ENCODE results near the gene CHST9.

Gene CHST9

GRCh38 chr18:27143580-27144287, 41.4 kb downstream of the CHST9 start:
- DNase-seq (ENCODE audit: low read depth), result no peak
- TF ChIP-seq CTCF (IDR thresholded peaks at IDR 0.05; ENCODE audit: control insufficient read depth, insufficient read depth, low read depth, low read length, missing control alignments), result no peak

DNA sequence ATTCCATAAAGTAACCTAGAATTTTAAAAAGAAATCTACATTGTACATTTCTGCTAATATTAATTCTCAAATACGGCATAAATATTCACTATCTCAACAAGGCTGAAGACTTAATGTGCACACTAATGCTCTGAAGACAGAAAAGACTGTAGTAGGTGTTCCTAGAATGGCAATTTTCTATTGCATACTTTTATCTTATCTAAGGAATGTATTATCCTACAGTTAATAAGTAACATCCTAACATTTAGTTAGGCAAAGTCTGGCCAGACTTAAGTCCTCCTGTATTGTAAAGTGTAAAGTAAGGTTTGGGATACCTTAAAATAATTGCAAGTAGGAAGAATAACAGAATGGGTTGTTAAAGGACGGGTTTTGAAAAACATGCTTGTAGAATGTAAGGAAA, 42.2 kb downstream of the CHST9 start:
- no peak for DNase-seq (ENCODE audit: low read depth)

More at GRCh38 chr18:27143580-27144287, 41.4 kb downstream of the CHST9 start:
- no peak overlapping the region for H3K4me3 ChIP-seq (ENCODE audit: control insufficient read depth, low read depth, low read length)

DNA sequence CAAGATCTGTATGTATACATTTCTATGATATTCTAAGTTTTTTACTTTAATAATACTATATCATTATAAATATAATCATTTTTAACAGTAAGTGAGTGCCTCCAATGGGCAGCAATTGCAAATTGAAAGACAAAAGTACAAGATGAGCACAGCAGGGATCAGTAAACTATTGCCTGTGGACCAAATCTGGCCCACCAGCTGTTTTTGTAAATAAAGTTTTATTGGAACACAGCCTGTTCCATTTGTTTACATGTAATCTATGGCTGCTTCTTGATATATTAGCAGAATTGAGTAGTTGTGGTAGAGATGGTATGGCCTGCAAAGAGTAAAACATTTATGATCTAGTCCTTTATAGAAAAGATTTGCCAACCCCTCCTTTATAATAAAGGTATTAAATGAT, 43.2 kb downstream of the CHST9 start:
- no peak overlapping the region for H3K4me3 ChIP-seq (ENCODE audit: control insufficient read depth, low read depth, low read length)
- TF ChIP-seq CTCF (IDR thresholded peaks at IDR 0.05; ENCODE audit: control insufficient read depth, insufficient read depth, low read depth, low read length, missing control alignments), result no peak
- no peak for DNase-seq (ENCODE audit: low read depth)

More for the DNA sequence above, 42.2 kb downstream of the CHST9 start:
- TF ChIP-seq CTCF (IDR thresholded peaks at IDR 0.05; ENCODE audit: control insufficient read depth, insufficient read depth, low read depth, low read length, missing control alignments), result no peak
- no peak overlapping the region for H3K4me3 ChIP-seq (ENCODE audit: control insufficient read depth, low read depth, low read length)

DNA sequence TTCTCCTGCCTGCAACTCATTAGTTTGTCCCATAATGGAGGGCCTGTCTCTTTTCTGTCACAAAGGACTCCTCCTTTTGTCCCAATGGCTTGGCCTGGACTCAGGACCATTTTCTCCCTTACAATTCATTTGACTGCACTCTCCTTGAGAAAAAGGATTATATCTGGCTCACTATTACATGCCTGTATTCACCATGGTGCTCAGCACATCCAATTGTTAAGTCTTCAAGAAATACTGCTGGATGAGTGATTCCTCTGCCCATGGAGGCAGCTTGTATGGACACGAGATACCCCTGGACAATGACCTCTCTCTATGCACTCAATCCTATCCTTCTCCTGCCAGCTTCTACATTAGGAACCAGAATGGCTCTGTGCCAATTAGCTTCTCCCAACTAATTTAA, 47.0 kb downstream of the CHST9 start:
- no peak overlapping the region for H3K4me3 ChIP-seq (ENCODE audit: control insufficient read depth, low read depth, low read length)
- DNase-seq (ENCODE audit: low read depth), result no peak
- TF ChIP-seq CTCF (IDR thresholded peaks at IDR 0.05; ENCODE audit: control insufficient read depth, insufficient read depth, low read depth, low read length, missing control alignments), result no peak

GRCh38 chr18:27136208-27136535, 48.9 kb downstream of the CHST9 start:
- H3K4me3 ChIP-seq (ENCODE audit: control insufficient read depth, low read depth, low read length), result no peak overlapping the region
- no peak for TF ChIP-seq CTCF (IDR thresholded peaks at IDR 0.05; ENCODE audit: control insufficient read depth, insufficient read depth, low read depth, low read length, missing control alignments)
- DNase-seq (ENCODE audit: low read depth), result no peak

- H3K4me3 ChIP-seq (ENCODE audit: control insufficient read depth, low read depth, low read length), result no peak overlapping the region
- no peak for DNase-seq (ENCODE audit: low read depth)
- TF ChIP-seq CTCF (IDR thresholded peaks at IDR 0.05; ENCODE audit: control insufficient read depth, insufficient read depth, low read depth, low read length, missing control alignments), result no peak
Measured at GRCh38 chr18:27135504-27136207, 49.5 kb downstream of the CHST9 start.

Measured in AG09309 (cell line).